GM19035 (cell line): ENCODE results near the gene TAGLN3.

Experiments used
- ATAC-seq: cut with Tn5 transposase; IDR thresholded peaks from one replicate; pipeline ENCODE4 v1.9.1; 2021; ENCODE audit not compliant: unreplicated experiment

The TAGLN3 gene

GRCh38 chr3:111976254-111976653 lies 22.5 kb upstream of the TAGLN3 start:
- ATAC-seq: no peak

DNA sequence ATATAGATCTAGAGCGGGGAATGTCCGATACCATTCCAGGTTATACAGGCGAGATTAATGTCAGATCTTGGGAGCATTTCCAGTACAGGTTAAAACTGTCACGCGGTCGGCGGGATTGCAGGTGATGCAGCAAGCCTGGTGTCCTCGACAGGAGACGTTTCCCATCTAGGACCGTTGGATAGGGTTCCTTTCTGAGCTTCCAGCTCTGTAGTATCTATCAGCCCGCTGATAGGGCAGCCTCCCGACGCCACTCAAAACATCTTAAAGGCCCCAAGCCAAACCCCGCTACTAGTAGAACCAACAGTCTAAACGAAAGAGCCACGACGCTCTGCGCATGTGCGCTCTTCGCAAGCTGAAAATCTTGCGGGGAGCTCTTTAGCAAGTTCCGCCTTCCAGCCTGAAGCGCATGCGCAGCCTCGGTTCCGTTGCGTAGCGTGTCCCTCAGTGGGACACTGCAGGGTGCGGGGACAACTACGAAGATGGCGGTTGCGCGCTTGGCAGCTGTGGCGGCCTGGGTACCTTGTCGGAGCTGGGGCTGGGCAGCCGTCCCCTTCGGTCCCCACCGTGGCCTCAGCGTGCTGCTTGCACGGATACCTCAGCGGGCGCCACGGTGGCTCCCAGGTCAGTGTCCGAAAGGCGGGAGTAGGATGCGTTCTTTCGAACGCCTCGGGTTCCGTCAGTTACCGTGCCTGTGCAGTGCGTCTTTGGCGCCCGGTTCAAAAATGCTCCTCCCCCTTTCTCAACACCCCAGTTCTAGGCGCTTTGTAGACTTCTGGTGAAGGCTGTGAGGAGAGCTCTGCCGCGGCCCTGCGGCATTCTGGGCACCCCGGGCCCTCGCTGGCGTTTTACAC lies 19.9 kb upstream of the TAGLN3 start, which contains the start of gene ABHD10:
Gene ABHD10, plus strand, starts transcription at position 444 of the 851 bp plus-strand sequence. Its CDS starts 36 bp downstream, at position 480.
- peak; percentile 96 for ATAC-seq

GRCh38 chr3:111979434-111980038 lies 19.2 kb upstream of the TAGLN3 start:
- peak; percentile 37 for ATAC-seq

DNA sequence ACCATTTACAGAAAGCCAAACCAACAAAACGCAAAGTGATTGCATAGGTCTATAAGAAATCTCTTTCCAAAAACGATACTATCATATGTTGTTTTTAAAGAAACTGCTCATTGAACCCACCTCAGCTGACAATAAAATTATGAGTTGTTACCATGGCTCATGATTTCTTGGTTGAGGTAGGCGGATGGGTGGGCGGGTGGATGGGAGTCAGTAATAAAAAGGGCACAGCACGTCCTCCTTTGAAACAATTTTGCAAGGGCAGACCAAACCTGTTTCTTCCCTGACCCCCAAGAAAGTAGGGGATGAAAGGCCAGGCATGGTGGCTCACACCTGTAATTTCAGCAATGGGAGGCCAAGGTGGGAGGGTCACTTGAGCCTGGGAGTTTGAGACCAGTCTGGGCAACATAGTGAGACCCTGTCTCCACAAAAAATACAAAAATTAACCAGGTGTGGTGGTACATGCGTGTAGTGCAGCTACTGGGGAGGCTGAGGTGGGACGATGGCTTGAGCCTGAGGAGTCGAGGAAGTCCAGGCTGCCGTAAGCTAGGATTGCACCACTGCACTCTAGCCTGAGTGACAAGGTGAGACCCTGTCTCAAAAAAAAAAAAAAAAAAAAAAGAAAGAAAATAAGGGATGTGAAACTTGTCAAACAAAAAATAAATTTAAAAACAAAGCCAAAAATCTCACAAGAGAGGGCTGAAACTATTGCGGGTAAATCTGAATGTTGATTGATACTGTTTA lies 17.8 kb upstream of the TAGLN3 start:
- ATAC-seq: no peak

- no peak for ATAC-seq
Measured at GRCh38 chr3:111981457-111981763, 17.3 kb upstream of the TAGLN3 start.

- ATAC-seq: no peak
Measured at GRCh38 chr3:111984636-111985298, 14.0 kb upstream of the TAGLN3 start.

DNA sequence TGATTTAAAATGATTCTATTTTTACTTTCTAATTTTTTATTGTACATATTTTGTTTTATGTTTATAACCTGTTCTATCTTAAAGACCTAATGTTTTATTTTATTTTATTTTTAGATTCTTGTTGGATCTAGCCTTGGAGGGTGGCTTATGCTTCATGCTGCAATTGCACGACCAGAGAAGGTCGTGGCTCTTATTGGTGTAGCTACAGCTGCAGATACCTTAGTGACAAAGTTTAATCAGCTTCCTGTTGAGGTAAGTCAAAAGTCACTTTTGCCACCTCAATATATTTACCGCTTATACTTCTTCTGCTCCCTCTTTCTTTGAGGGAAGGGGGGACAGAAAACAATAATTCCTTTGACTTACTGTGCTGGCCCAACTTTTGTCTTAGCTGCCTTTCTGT lies 11.9 kb upstream of the TAGLN3 start:
- no peak for ATAC-seq

GRCh38 chr3:111989061-111989678 lies 9.6 kb upstream of the TAGLN3 start:
- peak; percentile 89 for ATAC-seq

GRCh38 chr3:111993038-111993437 lies 5.7 kb upstream of the TAGLN3 start:
- ATAC-seq: no peak

DNA sequence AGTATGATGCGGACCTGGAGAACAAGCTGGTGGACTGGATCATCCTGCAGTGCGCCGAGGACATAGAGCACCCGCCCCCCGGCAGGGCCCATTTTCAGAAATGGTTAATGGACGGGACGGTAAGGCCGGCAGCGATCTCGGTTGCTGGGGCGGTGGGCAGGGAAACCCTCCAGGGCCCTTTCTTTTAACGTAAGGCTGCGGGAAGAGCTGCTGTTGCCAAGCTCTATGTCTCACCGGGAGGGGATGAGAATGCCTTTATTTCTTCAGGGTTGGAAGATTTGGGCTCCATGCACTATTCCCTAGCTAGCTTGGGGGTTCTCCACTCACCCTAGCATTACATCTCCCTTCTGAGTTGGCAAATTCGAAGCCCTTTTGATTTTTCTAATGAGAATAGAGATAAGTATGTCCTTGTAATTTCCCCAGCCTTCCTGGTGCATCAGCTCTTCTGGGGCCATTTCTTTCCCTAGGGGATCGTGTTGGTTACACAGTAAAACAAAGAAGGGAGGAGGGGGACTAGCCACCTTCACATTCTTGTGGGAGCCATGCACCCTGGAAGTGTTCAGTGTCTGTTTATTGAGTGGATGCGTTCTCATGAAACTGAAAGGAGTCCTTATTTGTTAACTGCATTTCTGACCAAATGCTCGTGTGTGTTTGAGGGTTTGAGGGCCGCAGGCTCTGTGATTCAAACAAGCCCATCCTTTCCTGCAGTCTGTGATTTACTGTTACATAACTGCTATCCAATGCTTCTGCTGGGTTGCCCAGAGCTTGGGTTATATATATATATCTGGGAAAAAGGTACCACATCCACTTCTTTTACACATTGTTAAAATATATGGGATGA lies 982 bp downstream of the TAGLN3 start:
- ATAC-seq: peak; percentile 13

GRCh38 chr3:112000367-112000771 lies 1.6 kb downstream of the TAGLN3 start:
- no peak for ATAC-seq

DNA sequence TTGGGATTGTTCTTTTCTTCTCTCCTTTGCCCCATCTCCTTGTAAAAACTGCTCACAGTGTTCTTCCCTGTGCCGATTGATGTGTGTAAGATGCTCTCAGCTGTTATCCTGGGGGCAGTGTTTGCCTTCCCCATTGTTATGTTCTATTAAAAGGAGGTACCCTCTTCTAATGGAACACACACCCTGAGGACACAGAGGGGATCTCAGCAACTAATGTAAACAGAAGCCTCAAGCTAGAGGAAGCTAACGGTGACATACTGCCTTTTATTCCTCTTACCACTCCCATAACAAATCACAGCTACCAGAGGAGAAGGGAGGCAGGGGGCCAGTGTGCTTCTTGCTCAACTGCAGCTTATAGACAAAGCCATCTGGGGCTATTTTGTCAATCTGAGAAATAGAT lies 2.2 kb downstream of the TAGLN3 start:
- ATAC-seq: no peak

DNA sequence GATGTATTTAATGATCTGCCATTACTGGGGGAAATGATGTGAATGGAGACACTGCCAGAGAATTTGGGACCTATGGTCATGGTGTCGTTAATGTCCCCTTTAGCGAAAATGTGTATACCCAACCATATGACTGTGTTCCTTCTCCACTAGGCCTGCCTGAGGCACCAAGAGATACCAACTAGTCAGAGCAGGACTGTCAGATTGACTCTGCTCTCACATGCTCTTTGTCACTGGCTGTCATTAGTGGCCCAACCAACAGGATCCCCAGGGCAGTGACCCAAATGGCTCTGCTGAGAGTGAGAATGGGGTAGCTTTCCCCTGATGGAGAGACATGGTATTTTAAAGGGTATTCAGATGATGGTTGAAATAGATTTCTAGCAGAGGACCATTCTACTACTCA lies 2.8 kb downstream of the TAGLN3 start:
- no peak for ATAC-seq

- no peak for ATAC-seq
Measured at GRCh38 chr3:112002096-112002971, 3.6 kb downstream of the TAGLN3 start.

- no peak for ATAC-seq
Measured at GRCh38 chr3:112003321-112004080, 4.8 kb downstream of the TAGLN3 start.

- ATAC-seq: no peak
Measured at GRCh38 chr3:112004187-112004586, 5.5 kb downstream of the TAGLN3 start.

DNA sequence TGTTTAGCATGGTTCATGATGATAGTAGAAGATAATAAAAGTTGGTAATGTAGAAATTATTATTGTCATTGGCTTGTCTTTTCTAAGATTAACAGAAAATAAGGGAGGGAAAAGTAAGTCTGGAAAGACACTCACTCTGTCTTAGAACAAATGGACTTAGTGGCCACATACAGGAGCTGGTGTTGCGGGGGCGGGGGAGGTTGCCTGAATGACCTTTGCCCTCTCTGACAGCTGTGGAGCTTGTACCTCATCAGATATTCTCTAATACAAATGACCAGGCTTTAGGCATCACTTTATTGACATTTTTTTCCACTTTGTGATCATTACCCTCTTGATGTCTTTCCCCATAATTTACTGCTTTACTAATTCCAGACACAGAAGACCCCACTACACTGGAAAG lies 5.9 kb downstream of the TAGLN3 start:
- ATAC-seq: no peak

- ATAC-seq: no peak
Measured at GRCh38 chr3:112005091-112005672, 6.5 kb downstream of the TAGLN3 start.
